Smooth muscle cell of the brain vasculature (primary cell): Measurements from ENCODE around the gene PUS7.
"Not testable (repeated sequence)": the region's sequence is repeated elsewhere in the genome, so short reads cannot be mapped to it uniquely, and the experiment has no call there.

Source experiments
- DNase-seq: peaks from one replicate; pipeline ENCODE4 v3.0.0-alpha.2; 2012; ENCODE audit warnings: low read depth, low spot score

PUS7 gene

DNA sequence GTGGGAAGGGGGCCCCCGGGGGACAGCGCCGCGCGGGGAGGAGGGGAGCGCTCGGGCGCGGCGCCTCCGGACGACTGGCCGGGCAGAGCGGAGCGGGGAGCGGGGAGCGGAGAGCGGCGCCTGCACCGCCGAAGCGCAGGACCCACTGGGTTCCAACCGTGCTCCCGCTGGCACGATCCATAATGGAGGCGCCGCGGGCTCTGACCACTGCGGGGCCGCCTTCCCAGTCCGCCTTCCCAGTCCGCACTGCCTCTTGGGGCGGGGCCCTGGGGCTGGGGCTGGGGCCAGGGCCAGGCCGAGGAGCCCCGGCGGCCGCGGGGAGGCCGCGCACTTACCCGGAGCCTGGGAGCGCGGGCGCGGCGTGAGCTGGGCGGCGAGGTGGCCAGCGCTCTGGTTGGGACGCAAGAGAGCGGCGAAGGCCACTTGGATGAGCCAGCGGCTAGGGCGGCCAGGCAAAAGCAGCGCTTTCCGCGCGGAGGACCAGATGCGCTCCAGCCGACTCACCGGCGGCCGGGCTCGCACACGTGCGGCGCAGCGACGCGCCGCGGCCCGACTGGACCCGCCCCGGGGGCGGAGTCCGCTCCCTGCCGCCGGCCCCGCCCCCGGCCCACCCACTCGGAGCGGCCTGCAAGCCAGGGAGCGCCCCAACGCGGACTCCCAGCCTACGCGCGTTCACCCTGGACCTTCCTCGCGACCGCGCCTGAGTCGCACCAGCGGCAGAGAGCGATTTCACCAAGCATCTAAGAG, at the start of gene PUS7:
Gene PUS7 (minus strand): TSS at position 555 of the 747 bp plus-strand sequence. CDS start 13,759 bp downstream, outside the sequence.
- peak; percentile 78 for DNase-seq

- no peak for DNase-seq
Measured at GRCh38 chr7:105567821-105568220, 45.8 kb upstream of the PUS7 start.

- no peak for DNase-seq
Measured at GRCh38 chr7:105567024-105567423, 45.0 kb upstream of the PUS7 start.

DNA sequence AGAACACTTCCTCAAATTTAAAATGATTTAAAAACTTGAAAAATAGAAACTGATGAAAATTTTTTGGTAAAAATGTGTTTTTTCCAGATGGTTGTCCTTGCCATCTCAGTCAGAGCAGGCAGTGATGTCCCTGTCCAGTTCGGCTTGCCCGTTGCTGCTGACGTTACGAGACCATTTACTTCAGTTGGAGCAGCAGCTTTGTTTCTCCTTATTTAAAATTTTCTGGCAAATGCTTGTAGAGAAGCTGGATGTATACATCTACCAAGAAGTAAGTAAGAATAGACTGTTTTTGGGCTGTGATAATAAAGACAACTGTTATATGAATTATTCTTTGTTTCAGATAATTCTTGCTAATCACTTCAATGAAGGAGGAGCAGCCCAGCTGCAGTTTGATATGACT, 43.1 kb upstream of the PUS7 start:
- no peak for DNase-seq

DNA sequence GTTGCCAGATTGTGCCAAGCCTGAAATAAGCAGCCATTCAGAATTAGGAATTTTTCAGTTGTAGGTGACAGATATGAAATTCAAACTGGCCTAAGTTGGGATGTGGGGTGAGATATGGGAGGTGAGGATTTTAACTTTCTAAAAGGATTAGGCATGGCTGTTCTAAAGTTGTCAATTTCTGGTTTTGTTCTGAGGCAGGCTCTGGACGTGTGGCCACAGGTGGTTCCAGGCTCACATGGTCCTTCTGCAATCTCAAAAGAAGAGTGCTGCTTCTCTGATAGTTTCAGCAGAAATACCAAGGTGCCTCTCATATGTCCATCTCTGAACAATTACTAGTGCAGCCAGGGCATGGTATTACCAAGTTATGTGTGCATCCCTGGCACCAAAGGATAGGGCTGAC, 37.9 kb upstream of the PUS7 start:
- no peak for DNase-seq

GRCh38 chr7:105538339-105538738, 16.3 kb upstream of the PUS7 start:
- DNase-seq = no peak

GRCh38 chr7:105532709-105533460, 10.8 kb upstream of the PUS7 start:
- no peak for DNase-seq

GRCh38 chr7:105531792-105532671, 10.0 kb upstream of the PUS7 start, which contains the start of gene RINT1:
TSS of gene RINT1 (plus strand) at chr7:105532201. CDS start at chr7:105532316, 115 bp downstream.
- peak; percentile 65 for DNase-seq

DNA sequence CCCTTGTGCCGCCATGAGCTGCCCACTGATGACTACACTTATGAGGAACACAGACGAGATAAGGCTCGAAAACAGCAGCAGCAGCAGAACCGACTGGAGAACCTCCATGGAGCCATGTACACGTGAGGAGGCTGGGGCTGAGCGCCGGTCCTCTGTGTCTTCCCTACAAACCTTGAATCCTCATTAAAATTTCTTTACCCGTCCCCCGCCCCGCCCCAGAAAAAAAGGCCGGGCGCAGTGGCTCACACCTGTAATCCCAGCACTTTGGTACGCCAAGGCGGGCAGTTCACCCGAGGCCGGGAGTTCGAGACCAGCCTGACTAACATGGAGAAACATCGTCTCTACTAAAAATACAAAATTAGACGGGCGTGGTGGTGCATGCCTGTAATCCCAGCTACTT, 8.5 kb upstream of the PUS7 start:
- DNase-seq = no peak

- DNase-seq = no peak
Measured at GRCh38 chr7:105530126-105530525, 8.1 kb upstream of the PUS7 start.

DNA sequence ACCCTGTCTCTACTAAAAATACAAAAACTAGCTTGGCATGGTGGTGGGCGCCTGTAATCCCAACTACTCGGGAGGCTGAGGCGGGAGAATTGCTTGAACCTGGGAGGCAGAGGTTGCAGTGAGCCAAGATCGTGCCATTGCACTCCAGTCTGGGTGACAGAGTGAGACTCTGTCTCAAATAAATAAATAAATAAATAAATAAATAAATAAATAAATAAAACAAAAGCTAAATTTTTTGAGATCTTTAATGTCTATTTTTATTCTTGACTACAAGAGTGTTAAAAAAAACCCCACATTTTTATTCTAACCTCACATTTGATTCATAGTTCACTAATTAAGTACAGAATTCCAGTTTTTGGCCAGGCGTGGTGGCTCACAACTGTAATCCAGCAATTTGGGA, 5.7 kb upstream of the PUS7 start:
- not testable (repeated sequence) for DNase-seq

DNA sequence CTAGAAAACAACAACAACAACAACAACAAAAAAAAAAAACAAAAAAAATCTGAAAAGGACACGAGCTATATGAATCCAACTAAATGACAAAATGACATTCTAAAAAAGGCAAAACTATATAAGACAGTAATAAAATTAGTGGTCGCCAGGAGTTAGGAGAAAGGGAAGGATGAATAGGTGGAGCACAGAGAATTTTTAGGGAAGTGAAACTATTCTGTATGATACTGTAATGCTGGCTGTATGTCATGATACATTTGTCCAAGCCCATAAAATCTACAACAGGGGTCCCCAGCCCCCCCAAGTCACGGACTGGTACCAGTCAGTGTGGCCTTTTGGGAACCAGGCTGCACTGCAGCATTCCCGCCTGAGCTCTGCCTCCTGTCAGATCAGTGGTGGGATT, 2.8 kb upstream of the PUS7 start:
- DNase-seq = no peak

- not testable (repeated sequence) for DNase-seq
Measured at GRCh38 chr7:105524423-105524822, 2.4 kb upstream of the PUS7 start.

- no peak for DNase-seq
Measured at GRCh38 chr7:105521027-105521716, 899 bp downstream of the PUS7 start.

DNA sequence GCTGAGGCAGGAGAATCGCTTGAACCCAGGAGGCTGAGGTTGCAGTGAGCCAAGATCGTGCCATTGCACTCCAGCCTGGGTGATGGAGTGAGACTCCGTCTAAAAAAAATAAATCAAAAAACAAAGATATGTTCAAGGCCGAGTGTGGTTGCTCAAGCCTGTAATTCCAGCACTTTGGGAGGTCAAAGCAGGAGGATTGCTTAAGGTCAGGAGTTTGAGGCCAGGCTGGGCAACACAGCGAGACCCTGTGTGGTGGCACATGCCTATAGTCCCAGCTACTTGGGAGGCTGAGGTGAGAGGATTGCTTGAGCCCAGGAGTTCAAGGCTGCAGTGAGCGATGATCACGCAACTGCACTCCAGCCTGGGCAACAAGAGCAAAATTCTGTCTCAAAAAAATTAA, 1.5 kb downstream of the PUS7 start:
- DNase-seq = not testable (repeated sequence)

GRCh38 chr7:105519353-105519752, 2.7 kb downstream of the PUS7 start:
- no peak for DNase-seq

GRCh38 chr7:105515610-105516009, 6.5 kb downstream of the PUS7 start:
- DNase-seq = not testable (repeated sequence)

GRCh38 chr7:105512926-105513526, 9.0 kb downstream of the PUS7 start:
- no peak for DNase-seq

- no peak for DNase-seq
Measured at GRCh38 chr7:105512415-105512814, 9.7 kb downstream of the PUS7 start.

DNA sequence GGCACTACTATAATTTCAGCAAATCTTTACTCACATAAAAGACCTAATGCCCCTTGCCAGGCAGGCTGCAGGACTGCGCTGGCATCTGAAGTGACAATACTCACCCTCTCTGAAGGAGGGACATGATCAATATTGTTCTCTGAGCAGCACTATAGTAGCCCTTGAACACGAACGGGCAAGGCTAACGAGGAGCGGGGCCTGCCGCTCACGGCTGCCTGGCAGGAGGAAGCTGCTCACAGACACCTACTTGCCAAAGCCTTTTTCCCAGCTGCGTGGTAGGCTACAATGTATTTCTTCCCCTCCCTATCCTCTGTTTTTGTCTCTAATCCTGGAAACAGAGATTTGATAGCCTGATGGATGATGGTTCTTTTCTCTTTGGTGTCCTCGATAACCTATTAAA, 19.9 kb downstream of the PUS7 start:
- DNase-seq = no peak

GRCh38 chr7:105497016-105497415, 25.1 kb downstream of the PUS7 start:
- DNase-seq = no peak
